SK-N-DZ (cell line): ENCODE results near the gene RNF166.
A peak's percentile ranks its signal among the peaks of the same experiment; 100 is the strongest.

Source experiments
- DNase-seq: peaks from one replicate; pipeline ENCODE4 v3.0.0-alpha.2; 2015; ENCODE audit warnings: low spot score

Gene RNF166

GRCh38 chr16:88653596-88654362 lies 52.4 kb downstream of the RNF166 start:
- no peak for DNase-seq

- DNase-seq = no peak
Observed at GRCh38 chr16:88653101-88653500, 53.1 kb downstream of the RNF166 start.

- no peak for DNase-seq
Observed at GRCh38 chr16:88652762-88653063, 53.5 kb downstream of the RNF166 start.

- no peak for DNase-seq
Observed at GRCh38 chr16:88651989-88652761, 54.0 kb downstream of the RNF166 start.

- DNase-seq = no peak
Observed at GRCh38 chr16:88651276-88651988, 54.8 kb downstream of the RNF166 start.

GRCh38 chr16:88650749-88651275 lies 55.4 kb downstream of the RNF166 start, which contains the start of gene CYBA:
Gene CYBA (minus strand): TSS chr16:88651053. CDS start chr16:88651013, 40 bp downstream.
- DNase-seq = peak; percentile 56

GRCh38 chr16:88649924-88650748 lies 56.1 kb downstream of the RNF166 start:
- peak; percentile 53 for DNase-seq

- DNase-seq = no peak
Observed at GRCh38 chr16:88649195-88649923, 56.8 kb downstream of the RNF166 start.

- DNase-seq = no peak
Observed at GRCh38 chr16:88647178-88648070, 58.8 kb downstream of the RNF166 start.
